ENCODE results near the gene TXNDC12. TPM values are rescaled to one million over a fixed set of nuclear protein-coding genes. Genes with fewer than 3 reads are reported as not detected.
A peak's percentile ranks its signal among the peaks of the same experiment; 100 is the strongest.
"Not testable (repeated sequence)": the region's sequence is repeated elsewhere in the genome, so short reads cannot be mapped to it uniquely, and the experiment has no call there.

The TXNDC12 gene
- total RNA-seq, 1 experiment from 2014 or later: 48.3 TPM

GRCh38 chr1:52049337-52049736 lies 5.7 kb downstream of the TXNDC12 start:
- DNase-seq (ENCODE audit: low spot score): not testable (repeated sequence)

GRCh38 chr1:52045666-52046195 lies 9.3 kb downstream of the TXNDC12 start:
- not testable (repeated sequence) for DNase-seq (ENCODE audit: low spot score)

- no peak for DNase-seq (ENCODE audit: low spot score)
Measured at GRCh38 chr1:52045236-52045635, 9.8 kb downstream of the TXNDC12 start.

- DNase-seq (ENCODE audit: low spot score): no peak
Measured at GRCh38 chr1:52041551-52042185, 13.3 kb downstream of the TXNDC12 start.

- DNase-seq (ENCODE audit: low spot score): no peak
Measured at GRCh38 chr1:52037909-52038308, 17.1 kb downstream of the TXNDC12 start.

- no peak for DNase-seq (ENCODE audit: low spot score)
Measured at GRCh38 chr1:52037402-52037814, 17.6 kb downstream of the TXNDC12 start.

- no peak for DNase-seq (ENCODE audit: low spot score)
Measured at GRCh38 chr1:52034050-52034384, 21.0 kb downstream of the TXNDC12 start.

GRCh38 chr1:52033190-52034049 lies 21.6 kb downstream of the TXNDC12 start, which contains the start of gene KTI12:
Gene KTI12 (minus strand): TSS chr1:52033810. CDS start chr1:52033761, 49 bp downstream.
- peak; percentile 74 for DNase-seq (ENCODE audit: low spot score)

- peak; percentile 21 for DNase-seq (ENCODE audit: low spot score)
Measured at GRCh38 chr1:52032785-52033131, 22.2 kb downstream of the TXNDC12 start.

- DNase-seq (ENCODE audit: low spot score): no peak
Measured at GRCh38 chr1:52032124-52032784, 22.7 kb downstream of the TXNDC12 start.

GRCh38 chr1:52028839-52029238 lies 26.2 kb downstream of the TXNDC12 start:
- not testable (repeated sequence) for DNase-seq (ENCODE audit: low spot score)

GRCh38 chr1:52028328-52028727 lies 26.7 kb downstream of the TXNDC12 start:
- no peak for DNase-seq (ENCODE audit: low spot score)

GRCh38 chr1:52026278-52026677 lies 28.7 kb downstream of the TXNDC12 start:
- DNase-seq (ENCODE audit: low spot score): no peak

GRCh38 chr1:52022133-52022532 lies 32.9 kb downstream of the TXNDC12 start:
- DNase-seq (ENCODE audit: low spot score): no peak

GRCh38 chr1:52008071-52008809 lies 46.8 kb downstream of the TXNDC12 start:
- DNase-seq (ENCODE audit: low spot score): no peak

GRCh38 chr1:52007215-52008002 lies 47.6 kb downstream of the TXNDC12 start:
- DNase-seq (ENCODE audit: low spot score): no peak

GRCh38 chr1:52006081-52006553 lies 48.9 kb downstream of the TXNDC12 start:
- DNase-seq (ENCODE audit: low spot score): not testable (repeated sequence)

GRCh38 chr1:52005548-52005947 lies 49.4 kb downstream of the TXNDC12 start:
- peak; percentile 47 for DNase-seq (ENCODE audit: low spot score)

GRCh38 chr1:52003877-52004276 lies 51.1 kb downstream of the TXNDC12 start:
- no peak for DNase-seq (ENCODE audit: low spot score)

- DNase-seq (ENCODE audit: low spot score): peak; percentile 89
Measured at GRCh38 chr1:52002038-52002917, 52.7 kb downstream of the TXNDC12 start.
